NCI-H2029 (cell line): Measurements from ENCODE around the gene DNMT1.

Source experiments
- DNase-seq: peaks from one replicate; lab custom pipeline; 2025; lab: John Stamatoyannopoulos, UW

Gene DNMT1

DNA sequence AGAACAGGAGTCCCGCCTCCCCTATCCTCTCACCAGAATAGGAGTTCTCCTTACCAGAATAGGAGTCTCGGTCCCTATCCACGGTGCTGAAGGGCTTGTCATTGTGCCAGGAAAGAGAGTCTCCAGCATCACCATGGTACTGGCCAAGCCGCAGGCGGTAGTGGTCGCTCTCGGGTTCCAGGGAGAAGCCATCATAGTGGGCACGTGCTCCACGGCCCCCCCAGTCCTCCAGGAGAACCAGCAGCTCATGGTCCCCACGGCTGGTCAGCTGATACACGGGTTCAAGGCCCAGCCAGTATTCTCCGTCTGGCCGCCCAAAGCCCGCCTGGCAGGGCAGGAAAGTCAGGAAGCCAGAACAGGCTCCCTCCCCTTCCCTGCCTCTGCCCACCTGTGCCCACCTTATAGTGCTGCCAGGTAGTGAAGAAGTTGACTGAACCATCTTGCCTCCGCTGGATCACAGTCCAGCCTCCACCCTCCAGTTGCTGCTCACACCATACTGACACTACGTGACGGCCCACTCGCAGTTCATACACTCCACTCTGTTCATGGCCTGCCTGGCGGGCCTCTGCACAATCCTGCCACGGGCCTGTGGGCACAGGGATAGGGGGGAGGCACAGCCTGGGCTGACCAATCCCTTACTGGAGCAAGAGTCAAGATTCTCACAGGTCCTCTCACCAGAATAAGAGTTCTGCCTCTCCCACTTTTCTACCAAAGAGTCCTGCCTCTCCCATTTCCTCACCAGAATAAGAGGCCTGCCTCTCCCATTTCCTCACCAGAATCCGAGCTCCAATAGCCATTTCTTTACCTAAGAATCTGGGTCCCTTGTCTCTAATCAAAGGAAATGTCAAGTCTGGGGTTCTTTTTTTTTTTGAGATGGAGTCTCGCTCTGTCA is 101.2 kb downstream of the DNMT1 start:
- no peak for DNase-seq

DNA sequence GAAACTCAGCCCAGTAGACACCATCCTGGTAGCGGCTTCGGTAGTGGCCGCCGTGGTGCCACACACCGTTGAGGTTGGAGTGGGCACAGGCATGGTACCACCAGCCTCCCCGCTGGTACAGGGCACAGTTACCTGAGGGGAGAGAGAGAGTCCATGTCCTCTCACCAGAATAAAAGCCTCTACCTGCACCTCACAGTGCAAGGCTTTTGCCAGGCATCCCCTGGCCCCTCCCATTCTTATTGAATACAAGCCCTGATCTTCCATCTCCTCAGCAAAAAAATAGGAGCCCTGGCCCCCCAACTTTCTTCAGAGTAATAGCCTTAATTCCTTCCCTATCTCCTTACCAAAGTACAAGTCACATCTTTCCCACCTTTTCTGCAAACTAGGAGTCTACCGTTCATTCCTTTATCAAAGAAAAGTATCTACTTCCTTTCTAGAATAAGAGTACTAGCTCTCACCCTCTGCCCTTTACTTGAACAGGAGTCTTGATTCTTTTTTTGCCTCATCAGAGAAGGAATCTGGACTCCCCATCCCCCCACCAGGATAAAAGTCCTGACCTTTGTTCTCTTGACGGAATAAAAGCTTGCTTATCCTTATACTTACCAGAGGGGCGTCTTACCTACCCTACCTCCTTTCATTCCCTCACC is 102.0 kb downstream of the DNMT1 start:
- DNase-seq, result no peak

DNA sequence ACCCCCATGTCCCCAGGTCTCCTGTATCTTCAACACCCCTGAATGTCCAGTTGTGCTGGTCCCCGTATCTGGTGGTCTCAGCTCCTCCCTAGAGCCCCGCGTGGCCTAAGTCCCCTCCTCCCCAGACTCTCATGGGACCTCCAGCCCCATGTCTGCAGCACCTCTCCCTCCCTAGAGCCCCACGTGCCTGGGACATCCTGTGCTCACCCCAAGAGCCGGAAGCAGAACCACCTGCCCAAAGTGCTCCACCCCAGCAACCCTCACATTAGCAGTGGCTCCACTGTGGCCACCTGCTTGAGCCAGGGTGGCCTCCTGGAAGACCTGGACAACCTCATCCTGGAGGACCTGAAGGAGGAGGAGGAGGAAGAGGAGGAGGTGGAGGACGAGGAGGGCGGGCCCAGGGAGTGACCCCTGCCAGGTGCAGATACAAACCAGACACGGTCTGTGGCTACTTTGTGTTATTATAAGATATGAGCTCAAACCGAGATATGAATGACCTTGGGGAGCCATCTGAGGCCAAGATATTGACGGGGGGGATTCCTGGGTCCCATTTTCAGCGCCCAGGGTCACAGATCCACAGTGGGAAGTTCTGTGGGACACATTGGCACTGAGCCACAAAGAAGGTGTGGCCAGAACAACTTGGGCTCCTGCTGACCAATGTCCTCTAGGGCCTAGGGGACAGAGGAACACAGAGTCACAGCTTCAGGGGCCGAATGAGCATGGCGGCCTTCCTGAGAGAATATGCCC is 102.7 kb downstream of the DNMT1 start:
- DNase-seq, result no peak

DNA sequence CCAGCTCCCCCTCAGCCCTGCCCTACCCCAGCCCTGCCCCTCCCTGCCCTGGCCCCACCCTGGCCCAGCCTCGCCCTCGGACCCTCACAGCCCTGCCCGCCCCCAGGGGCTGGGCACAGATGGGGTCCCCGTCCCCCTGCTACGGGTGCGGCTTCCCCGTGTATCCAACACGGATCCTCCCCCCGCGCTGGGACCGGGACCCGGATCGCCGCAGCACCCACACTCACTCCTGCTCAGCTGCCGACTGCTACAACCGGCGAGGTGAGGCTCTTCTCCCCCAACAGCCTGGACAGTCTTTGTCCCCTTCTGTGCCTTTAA is 103.4 kb downstream of the DNMT1 start:
- no peak for DNase-seq

DNA sequence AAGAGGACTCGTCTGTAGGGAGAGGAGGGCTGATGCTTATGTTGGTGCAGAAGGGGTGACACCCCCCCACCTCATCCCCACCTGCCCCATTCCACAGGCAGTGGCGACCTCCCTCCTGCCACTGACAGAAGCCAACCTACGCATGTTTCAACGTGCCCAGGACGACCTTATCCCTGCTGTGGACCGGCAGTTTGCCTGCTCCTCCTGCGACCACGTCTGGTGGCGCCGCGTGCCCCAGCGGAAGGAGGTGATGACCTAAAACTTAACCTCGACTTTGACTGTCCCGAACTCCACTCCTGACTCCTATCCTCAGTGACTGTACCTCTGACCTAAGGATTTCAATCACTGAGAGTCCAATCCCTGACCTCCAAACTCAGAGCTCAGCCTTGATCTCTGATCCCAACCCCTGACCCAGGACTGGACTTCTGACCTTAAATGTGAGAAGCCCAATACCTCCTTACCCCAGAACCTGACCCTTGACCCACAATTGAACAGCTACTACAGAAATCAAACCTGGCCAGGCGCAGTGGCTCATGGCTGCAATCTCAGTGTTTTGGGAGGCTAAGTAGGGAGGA is 104.9 kb downstream of the DNMT1 start:
- no peak for DNase-seq

DNA sequence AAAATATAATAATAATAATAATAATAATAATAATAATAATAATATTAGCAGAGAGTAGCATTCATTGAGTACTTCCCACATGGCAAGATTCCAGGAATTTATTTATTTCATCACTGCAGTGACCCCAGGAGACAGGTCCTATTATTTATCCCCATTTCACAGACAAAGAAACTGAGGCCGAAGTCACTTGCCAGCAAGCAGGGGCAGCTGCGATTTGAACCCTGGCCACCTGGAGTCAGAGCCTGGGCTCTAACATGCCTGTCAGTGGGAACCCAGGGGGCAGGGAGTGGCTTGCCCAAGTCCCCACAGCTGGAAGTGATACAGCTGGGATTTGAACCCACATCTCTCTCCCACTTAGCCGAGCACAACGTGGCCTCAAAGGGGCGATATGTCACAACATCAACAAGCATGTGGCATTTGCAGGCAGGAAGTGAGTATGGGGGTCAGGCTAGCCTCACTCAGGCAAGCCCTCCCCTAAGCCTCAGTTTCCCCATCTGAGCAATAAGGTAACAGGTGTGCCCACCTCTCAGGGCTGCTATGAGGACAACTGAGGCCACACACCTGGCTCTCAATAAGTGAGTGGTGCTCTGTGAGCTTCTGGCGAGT is 105.7 kb downstream of the DNMT1 start:
- DNase-seq, result no peak

DNA sequence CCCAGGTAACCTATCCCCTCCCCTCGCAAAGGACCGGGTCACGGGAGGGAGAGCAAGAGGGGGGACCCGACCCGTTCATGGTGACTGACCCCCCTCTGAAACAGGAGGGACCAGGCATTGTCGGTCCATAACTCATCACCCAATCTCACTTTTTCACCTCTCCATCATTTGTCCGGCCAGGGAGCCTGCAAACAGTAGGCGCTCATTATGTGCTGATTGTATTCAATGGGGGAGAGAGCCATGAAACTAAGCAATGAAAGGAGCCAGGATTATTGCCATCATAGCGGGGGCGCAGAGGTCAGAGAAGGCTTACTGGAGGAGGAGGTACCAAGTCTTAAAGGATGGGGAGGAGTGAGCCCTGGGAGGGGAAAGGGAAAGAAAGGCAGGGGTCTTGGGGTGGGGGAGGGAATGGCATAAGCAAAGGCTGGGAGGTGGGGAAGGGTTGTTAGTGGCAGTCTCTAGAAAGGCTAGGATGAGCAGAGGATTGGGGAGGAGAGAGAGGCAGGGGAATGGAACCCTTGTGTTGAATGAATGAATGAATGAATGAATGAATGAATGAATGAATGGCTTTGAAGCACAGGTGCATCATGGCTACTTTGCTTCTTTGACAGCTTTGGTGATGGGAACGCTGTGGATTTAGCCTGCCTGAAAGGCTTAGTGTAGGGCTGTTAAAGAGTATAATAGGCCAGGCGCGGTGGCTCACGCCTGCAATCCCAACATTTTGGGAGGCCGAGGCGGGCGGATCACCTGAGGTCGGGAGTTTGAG is 107.3 kb downstream of the DNMT1 start:
- no peak for DNase-seq

DNA sequence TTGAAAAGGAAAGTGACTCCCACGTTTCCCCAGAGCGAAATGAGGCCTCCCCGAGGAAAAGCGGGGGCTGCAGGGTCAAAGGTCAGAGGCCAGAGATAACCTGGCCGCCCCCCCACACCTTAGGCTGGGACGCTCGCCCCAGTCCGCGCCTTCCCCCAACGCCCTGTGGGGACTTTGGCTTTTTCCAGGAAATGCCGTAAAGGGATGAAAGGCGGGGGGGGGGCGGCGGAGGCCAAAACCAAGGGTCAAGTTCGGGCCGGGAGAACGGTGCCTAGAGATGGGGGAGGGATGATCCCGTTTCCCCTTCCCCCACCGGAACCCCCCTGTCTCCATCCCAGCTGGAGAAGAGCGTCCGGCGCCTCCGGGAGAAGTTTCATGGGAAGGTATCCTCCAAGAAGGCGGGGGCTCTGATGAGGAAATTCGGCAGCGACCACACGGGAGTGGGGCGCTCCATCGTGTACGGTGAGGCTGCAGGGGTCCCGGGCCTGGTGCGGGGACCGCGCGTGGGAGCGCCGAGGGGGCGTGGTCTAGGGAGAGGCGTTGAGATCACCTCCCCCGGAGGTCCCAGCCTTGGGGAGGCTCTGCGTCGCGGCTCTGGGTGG is 108.1 kb downstream of the DNMT1 start:
- DNase-seq, result no peak

DNA sequence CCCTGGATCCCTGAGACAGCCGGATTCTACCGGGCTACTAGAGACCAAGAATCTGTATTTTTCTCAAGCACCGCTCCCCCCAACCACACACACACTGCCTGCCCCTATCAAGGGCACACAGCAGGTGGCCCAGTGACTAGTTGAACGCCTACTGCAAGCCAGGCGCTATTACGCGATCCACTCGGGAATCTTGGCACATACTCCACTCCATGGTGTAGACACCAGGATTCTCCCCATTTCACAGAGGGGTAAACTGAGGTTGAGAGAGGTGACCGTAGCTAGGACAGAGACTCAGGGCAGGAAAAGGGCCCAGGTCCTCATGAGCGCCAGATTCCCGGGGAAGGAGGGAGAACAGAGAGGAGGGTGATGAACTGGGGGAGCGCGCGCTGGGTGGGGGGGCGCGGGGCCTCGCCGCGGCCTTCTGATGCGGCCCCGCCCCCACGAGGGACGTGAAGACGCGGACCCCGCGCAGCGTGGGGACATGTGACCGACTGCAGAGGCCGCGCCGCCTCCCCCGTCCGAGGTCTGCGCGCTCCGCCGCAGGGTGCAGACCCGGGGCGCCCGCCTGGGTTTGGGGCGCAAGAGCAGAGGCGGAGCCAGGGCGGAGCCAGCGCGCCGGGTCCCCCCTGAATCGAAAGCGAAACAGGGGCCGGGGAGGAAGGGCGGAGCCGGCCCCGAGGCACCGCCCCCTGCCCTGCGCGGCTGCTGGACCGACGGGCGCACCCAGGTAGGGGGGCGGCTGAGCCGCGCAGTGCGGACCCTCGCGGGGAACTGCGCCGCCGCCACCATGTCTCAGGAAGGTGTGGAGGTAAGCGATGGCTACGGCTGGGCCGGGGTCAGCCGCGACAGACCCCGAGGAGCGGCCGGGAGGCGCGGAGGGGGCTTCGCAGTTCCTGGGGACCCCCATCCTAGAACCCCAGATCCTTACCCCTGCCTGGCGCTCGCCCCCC is 108.8 kb downstream of the DNMT1 start, which contains the start of gene SHFL:
TSS of gene SHFL (plus strand) at position 677 of the 950 bp plus-strand sequence. CDS start at position 788, 111 bp downstream.
- peak; percentile 20 for DNase-seq

DNA sequence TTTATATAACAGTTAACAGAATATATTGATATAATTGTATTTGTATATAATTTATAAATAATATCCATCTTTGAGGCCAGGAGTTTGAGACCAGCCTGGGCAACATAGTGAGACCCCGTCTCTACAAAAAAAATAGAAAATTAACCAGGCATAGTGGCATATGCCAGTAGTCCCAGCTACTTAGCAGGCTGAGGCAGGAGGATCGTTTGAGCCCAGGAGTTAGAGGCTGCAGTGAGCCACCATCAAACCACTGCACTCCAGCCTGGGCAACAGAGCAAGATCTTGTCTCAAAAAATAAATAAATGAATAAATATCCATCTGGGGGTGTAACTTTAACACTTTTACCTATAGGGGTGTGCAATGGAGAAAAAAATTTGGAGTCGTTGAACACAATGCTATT is 110.0 kb downstream of the DNMT1 start:
- no peak for DNase-seq

DNA sequence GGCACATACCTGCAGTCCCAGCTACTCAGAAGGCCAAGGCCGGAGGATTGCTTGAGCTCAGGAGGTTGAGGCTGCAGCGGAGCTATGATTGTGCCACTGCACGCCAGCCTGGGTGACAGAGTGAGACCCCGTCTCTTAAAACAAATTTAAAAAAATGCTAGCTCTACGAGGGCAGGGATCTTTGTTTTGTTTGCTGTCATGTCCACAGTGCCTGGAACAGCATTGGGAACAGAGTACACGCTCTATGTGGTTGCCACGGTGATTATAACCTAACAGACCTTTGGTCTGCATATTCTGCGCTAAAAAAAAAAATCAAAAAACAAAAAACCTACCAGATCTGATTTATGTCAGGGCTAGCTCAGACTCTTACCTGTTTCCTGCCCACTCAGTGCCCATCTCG is 110.8 kb downstream of the DNMT1 start:
- DNase-seq, result no peak
